NCI-H82 treated with DMSO at 0.1 percent for 48 hours (cell line): ENCODE results near the gene PPP1R2C.

Experiments used
- DNase-seq: peaks from one replicate; lab custom pipeline; 2025; ENCODE audit not compliant: unreplicated experiment; lab: John Stamatoyannopoulos, UW

The PPP1R2C gene

GRCh38 chrX:42778096-42778495 is at the start of gene PPP1R2C:
Gene PPP1R2C, minus strand, starts transcription at chrX:42778163. Its CDS starts 84 bp downstream, at chrX:42778079.
- DNase-seq, result no peak

DNA sequence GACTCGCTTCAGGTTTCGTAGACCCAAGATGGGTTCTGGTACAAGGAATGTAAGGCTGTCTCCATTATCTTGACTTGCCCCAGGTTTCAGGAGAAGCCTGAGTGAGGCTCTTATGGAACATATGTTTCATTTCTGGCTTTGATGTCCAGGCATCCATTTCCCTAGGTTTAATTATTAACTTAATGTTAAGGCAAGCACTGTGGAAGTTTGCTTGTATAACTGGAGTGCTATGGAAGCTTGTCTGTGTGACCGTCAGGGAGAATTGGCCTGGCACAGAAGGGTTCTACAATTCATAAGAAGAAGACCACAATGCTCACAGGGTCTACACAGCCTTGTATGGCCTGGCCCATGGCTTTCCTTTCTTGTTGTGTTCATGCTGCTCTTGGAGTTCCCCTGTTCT is 47.2 kb upstream of the PPP1R2C start:
- no peak for DNase-seq

DNA sequence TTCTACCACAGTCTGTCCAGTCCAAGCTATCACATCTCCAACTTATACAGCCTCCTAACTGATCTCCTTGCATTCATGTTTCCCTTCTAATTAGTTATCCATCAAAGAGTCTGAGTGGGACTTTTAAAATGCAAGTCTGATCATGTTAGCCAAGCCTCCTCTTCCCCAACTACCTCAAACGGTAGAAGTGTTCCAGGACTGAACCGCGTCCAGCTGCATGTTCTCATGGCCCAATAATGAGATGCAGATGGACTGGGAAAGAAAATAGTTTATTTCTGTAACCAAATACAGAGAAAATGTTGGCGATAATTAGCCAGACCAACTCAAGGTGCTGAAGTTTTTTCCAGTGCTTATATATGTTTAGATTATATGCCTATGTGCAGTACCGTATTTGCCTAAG is 46.6 kb upstream of the PPP1R2C start:
- DNase-seq, result no peak

DNA sequence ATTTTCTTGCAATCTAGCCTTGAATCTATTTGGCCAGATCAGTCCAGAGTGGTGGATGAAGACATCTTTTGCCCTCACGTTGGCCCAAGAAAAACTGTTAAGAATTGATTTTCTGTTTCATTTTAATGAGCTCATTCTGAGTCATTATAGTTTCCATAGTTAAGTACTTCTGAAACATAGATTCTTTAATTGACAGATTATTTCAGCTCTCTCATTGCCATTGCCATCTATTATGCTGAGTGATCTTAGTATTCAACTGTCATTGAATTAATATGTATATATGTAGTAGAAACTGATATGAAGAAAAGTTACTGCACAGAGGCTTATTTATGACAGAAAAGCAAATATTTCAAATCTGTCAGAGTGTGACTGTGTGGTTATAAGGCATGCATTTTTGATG is 45.5 kb upstream of the PPP1R2C start:
- DNase-seq, result no peak

- no peak for DNase-seq
Measured at GRCh38 chrX:42821803-42822443, 44.0 kb upstream of the PPP1R2C start.

GRCh38 chrX:42818151-42818921 is 40.4 kb upstream of the PPP1R2C start:
- DNase-seq, result no peak

DNA sequence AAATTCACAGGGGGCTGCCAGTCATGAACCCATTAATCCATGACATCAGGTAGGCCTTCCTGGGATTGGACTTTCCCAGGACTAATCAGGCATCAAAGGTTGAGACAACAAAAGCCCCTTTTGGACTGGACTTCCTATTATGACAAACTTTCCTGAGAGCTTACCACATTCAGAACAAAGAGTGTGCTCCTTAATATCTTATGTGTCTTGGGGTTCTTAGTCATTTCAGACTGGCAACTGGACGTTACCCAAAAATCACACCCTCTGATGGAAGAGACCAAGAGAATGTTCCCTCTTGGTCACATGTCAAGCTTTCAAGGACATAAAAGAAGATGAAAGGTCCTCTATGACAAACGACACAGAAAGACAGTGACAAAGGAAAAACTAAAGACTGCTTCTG is 31.6 kb upstream of the PPP1R2C start:
- DNase-seq, result no peak

DNA sequence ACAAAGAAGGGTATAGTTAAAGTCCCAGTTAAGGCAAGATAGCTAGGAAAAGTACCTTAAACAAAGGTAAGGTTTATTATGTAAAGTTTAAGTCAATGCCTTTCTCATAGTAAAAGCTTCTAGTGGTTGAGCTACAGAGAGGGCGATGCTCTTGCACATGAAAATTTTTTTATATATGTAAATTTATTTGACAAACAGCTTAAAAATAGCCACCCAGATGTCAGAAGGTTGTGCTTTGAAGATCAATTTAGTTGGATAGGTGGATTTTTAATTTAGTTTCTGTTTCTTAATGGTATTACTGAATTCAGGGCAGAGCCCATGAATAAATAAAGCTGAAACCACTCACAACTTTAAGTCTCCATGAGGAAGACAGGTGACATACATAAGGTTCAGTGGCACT is 29.4 kb upstream of the PPP1R2C start:
- no peak for DNase-seq

DNA sequence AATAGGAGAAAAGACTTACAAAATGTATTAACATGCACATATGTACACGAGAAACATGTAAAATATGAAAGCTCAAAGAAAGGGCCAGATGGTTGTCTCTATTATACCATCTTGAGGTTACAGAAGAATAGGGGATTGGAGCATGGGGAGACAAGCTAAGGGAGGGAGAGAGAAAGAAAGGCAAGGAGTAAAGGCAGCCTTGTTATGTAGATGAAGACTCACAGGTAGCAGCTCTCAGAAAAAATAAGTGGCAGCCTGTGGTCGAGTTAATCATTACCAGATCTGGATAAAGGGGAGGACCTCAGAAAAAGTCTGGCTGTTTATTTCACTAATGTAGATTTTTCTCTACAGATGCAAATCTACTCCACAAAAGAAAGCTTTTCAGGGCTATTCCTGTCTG is 26.6 kb upstream of the PPP1R2C start:
- no peak for DNase-seq

- DNase-seq, result no peak
Measured at GRCh38 chrX:42803320-42803719, 25.4 kb upstream of the PPP1R2C start.

DNA sequence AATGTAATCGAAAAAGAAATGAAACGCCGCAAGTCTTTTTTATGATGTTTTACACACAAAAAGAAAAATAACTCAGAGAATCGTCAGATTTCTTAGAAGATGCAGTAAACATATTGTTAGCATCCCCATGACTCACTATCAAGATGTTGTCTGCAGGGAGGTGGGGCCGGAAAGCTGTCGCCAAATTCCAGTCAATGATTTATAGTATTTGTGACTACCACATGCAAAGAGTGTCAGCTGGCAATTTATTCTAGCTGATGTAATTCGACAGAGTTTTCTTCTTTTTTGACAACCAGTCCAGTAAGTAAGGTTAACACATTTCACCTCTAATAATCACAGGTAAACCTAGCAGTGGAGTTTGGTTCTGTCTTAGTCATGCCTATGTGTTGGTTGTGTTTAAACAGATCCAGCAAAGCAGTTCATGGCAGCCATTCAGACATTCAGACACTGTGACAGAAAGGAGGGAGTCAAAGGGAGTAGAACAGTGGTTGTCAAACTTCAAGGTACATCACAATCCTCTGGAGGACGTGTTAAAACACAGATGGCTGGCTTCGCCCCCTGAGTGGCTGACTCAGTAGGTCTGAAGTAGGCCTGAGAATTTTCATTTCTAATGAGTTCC is 19.8 kb upstream of the PPP1R2C start:
- no peak for DNase-seq

GRCh38 chrX:42783451-42783850 is 5.5 kb upstream of the PPP1R2C start:
- DNase-seq, result no peak

GRCh38 chrX:42776195-42776594 is 1.8 kb downstream of the PPP1R2C start:
- DNase-seq, result no peak

GRCh38 chrX:42772874-42773273 is 5.1 kb downstream of the PPP1R2C start:
- no peak for DNase-seq

- DNase-seq, result no peak
Measured at GRCh38 chrX:42771506-42772335, 6.2 kb downstream of the PPP1R2C start.

GRCh38 chrX:42770566-42770965 is 7.4 kb downstream of the PPP1R2C start:
- no peak for DNase-seq

- no peak for DNase-seq
Measured at GRCh38 chrX:42759881-42760280, 18.1 kb downstream of the PPP1R2C start.

- DNase-seq, result no peak
Measured at GRCh38 chrX:42755815-42756214, 22.1 kb downstream of the PPP1R2C start.

GRCh38 chrX:42754603-42755002 is 23.4 kb downstream of the PPP1R2C start:
- no peak for DNase-seq

DNA sequence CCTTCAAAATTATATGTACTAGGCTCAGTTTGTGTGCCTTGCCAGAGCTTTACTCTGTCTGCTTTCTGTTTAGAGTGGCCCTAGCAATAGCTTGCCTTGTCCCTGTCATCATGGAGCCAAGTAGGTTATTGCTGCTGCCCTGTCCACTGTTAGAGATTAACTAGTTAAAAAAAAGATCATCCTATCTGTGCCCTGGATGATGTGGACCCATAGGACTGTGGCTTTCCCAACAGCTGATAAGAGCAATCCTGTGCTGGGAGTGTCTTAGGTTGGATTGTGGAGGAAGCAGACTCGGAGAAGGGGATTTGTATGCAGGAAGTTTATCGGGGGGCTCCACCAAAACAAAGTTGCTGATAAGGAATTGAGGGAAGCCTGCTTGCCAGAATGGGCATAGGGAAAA is 23.8 kb downstream of the PPP1R2C start:
- DNase-seq, result no peak

GRCh38 chrX:42752730-42753129 is 25.2 kb downstream of the PPP1R2C start:
- DNase-seq, result no peak
